GM19238 (cell line): Measurements from ENCODE around the gene SRRT.
"Not testable (repeated sequence)": the region's sequence is repeated elsewhere in the genome, so short reads cannot be mapped to it uniquely, and the experiment has no call there.

Source experiments
- DNase-seq: peaks from one replicate; pipeline ENCODE4 v3.0.0; 2011; ENCODE audit warnings: low spot score; ENCODE audit not compliant: insufficient read length

SRRT gene

DNA sequence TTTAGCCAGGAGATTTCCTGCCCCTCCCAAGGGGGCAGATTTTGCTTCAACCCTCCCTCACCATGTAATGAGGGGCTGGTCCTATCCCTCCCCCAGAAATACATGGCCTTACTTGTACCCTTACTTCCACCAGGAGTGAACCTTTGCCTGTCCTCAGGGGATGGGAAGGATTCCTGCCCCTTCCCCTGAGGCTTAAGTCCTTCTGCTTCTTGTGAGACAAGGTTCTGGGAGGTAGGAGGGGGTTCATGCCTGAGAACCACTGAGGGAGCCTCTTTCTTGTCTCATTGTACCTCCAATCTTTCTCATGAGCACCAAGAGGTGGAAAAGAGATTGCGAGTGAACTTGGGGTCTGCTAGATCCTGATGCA lies 54.9 kb downstream of the SRRT start:
- DNase-seq: no peak

GRCh38 chr7:100933734-100934133 lies 58.8 kb downstream of the SRRT start:
- no peak for DNase-seq

DNA sequence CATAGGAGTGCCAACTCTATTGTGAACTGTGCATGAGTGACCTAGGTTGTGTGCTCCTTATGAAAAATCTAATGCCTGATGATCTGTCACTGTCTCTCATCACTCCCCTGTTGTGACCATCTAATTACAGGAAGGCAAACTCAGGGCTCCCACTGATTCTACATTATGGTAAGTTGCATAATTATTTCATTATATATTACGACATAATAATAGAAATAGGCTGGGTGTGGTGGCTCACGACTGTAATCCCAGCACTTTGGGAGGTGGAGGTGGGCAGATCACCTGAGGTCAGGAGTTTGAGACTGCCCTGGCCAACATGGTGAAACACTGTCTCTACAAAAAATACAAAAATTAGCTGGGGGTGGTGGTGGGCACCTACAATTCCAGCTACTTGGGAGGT lies 60.5 kb downstream of the SRRT start:
- DNase-seq: not testable (repeated sequence)

DNA sequence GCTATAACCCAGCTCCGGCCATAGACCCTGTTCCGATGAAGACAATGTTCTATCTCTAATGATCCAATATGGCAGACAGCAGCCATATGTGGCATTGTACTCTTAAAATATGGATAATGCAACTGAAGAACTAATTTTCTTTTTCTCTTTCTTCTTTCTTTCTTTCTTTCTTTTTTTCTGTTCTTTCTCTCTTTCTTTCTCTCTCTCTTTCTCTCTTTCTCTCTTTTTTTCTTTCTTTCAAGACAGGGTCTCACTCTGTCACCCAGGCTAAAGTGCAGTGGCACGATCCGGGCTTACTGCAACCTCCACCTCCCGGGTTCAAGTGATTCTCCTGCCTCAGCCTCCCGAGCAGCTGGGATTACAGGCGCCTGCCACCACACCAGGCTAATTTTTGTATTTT lies 61.3 kb downstream of the SRRT start:
- DNase-seq: not testable (repeated sequence)
